Neural cell (in vitro differentiated cells): ENCODE data around the gene NOL7. TPM values are rescaled to one million over a fixed set of nuclear protein-coding genes. Genes with fewer than 3 reads are reported as not detected.

Experiments used
- H2AFZ ChIP-seq: fragments of 200-600, 300-800 bp; sonication (generic), shearing (Covaris generic); 2 replicates; pipeline ENCODE4 v1.6.0; 2014; ENCODE audit warnings: low read depth, mild to moderate bottlenecking, antibody characterized with exemption, low read length, moderate library complexity
- H3F3A ChIP-seq: fragments of 200-600 bp; shearing (Covaris generic); 2 replicates; pipeline ENCODE4 v1.6.1; 2016; ENCODE audit warnings: mild to moderate bottlenecking, moderate library complexity, mixed read lengths, antibody characterized with exemption, low read length; ENCODE audit not compliant: insufficient read depth, poor library complexity, severe bottlenecking
- H3K27ac ChIP-seq: fragments of 200-600, 300-800 bp; sonication (generic), shearing (Covaris generic); 2 replicates; pipeline ENCODE4 v1.5.1; 2014; ENCODE audit warnings: mild to moderate bottlenecking, low read length, moderate library complexity
- H3K27me3 ChIP-seq: fragments of 300-800, 200-600 bp; sonication (generic), shearing (Covaris generic); 2 replicates; pipeline ENCODE4 v1.6.0; 2014; ENCODE audit warnings: mild to moderate bottlenecking, low read depth, low read length, moderate library complexity; ENCODE audit not compliant: insufficient read depth
- H3K36me3 ChIP-seq: fragments of 300-800, 200-600 bp; sonication (generic), shearing (Covaris generic); 2 replicates; pipeline ENCODE4 v1.5.1; 2014; ENCODE audit warnings: mild to moderate bottlenecking, antibody characterized with exemption, low read length, moderate library complexity; ENCODE audit not compliant: insufficient read depth
- H3K4me2 ChIP-seq: fragments of 300-800, 200-600 bp; sonication (generic), shearing (Covaris generic); 2 replicates; pipeline ENCODE4 v1.6.0; 2014; ENCODE audit warnings: mild to moderate bottlenecking, low read length
- H3K4me3 ChIP-seq: fragments of 300-800, 200-600 bp; sonication (generic), shearing (Covaris generic); 2 replicates; pipeline ENCODE4 v1.5.1; 2014; ENCODE audit warnings: mild to moderate bottlenecking, low read length, moderate library complexity
- H3K79me2 ChIP-seq: fragments of 200-600 bp; shearing (Covaris generic); replicated peaks from 2 replicates; pipeline ENCODE4 v1.6.0; 2014; ENCODE audit warnings: mild to moderate bottlenecking, low read length, moderate library complexity; ENCODE audit not compliant: insufficient read depth
- H3K9ac ChIP-seq: fragments of 300-800, 200-600 bp; sonication (generic), shearing (Covaris generic); 2 replicates; pipeline ENCODE4 v1.6.1; 2016; ENCODE audit warnings: mild to moderate bottlenecking, low read length, mixed read lengths
- H3K9me2 ChIP-seq: fragments of 200-600 bp; shearing (Covaris generic); 2 replicates; pipeline ENCODE4 v1.6.1; 2016; ENCODE audit warnings: mild to moderate bottlenecking, low read length, mixed read lengths; ENCODE audit not compliant: insufficient read depth
- H3K9me3 ChIP-seq: fragments of 200-600, 300-800 bp; sonication (generic), shearing (Covaris generic); 2 replicates; pipeline ENCODE4 v1.6.1; 2016; ENCODE audit warnings: mild to moderate bottlenecking, mixed run types, low read length, moderate library complexity, mixed read lengths
- H4K20me1 ChIP-seq: fragments of 200-600 bp; shearing (Covaris generic); 2 replicates; pipeline ENCODE4 v1.6.1; 2016; ENCODE audit warnings: mild to moderate bottlenecking, mixed run types; ENCODE audit not compliant: insufficient read depth
- CTCF ChIP-seq: fragments of 450-650 bp; IDR thresholded peaks from 2 replicates; pipeline ENCODE4 v1.5.1; 2014; ENCODE audit warnings: antibody characterized with exemption, mild to moderate bottlenecking, moderate library complexity; ENCODE audit not compliant: poor library complexity, severe bottlenecking
- EP300 ChIP-seq: fragments of 450-650 bp; conservative IDR thresholded peaks from 2 replicates; pipeline ENCODE4 v1.6.1; 2014; ENCODE audit warnings: antibody characterized with exemption, mild to moderate bottlenecking, moderate library complexity; ENCODE audit not compliant: poor library complexity, severe bottlenecking
- EZH2 ChIP-seq: fragments of 200-600, 300-800 bp; shearing (Covaris generic), sonication (generic); IDR thresholded peaks from 2 replicates; pipeline ENCODE4 v1.6.1; 2014; ENCODE audit warnings: antibody characterized with exemption, low read length, borderline replicate concordance, mild to moderate bottlenecking; ENCODE audit not compliant: insufficient read depth, poor library complexity, severe bottlenecking
- MXI1 ChIP-seq: fragments of 450-650 bp; conservative IDR thresholded peaks from 2 replicates; pipeline ENCODE4 v1.6.1; 2014; ENCODE audit warnings: antibody characterized with exemption, mild to moderate bottlenecking; ENCODE audit not compliant: poor library complexity, severe bottlenecking
- POLR2AphosphoS5 ChIP-seq: IDR thresholded peaks from 2 replicates; pipeline ENCODE4 v1.6.1; 2012
- RAD21 ChIP-seq: fragments of 450-650 bp; conservative IDR thresholded peaks from 2 replicates; pipeline ENCODE4 v1.6.1; 2014; ENCODE audit warnings: antibody characterized with exemption, mild to moderate bottlenecking, moderate library complexity
- REST ChIP-seq: IDR thresholded peaks from 2 replicates; pipeline ENCODE4 v1.6.1; 2012; ENCODE audit warnings: borderline replicate concordance
- SMC3 ChIP-seq: fragments of 450-650 bp; conservative IDR thresholded peaks from 2 replicates; pipeline ENCODE4 v1.6.1; 2014; ENCODE audit warnings: antibody characterized with exemption, mild to moderate bottlenecking, moderate library complexity; ENCODE audit not compliant: poor library complexity
- TAF1 ChIP-seq: IDR thresholded peaks from 2 replicates; pipeline ENCODE4 v1.6.1; 2012; ENCODE audit warnings: low read depth
- polyA plus RNA-seq: library from polyadenylated mRNA; depleted of rRNA; stranded (reverse); fragments of >200 nt; gene quantifications from 2 replicates; pipeline ENCODE4 v1.2.3, GENCODE V29; 2014

Gene NOL7
- polyA plus RNA-seq, 1 donor from 2014 or later, result 117 TPM

DNA sequence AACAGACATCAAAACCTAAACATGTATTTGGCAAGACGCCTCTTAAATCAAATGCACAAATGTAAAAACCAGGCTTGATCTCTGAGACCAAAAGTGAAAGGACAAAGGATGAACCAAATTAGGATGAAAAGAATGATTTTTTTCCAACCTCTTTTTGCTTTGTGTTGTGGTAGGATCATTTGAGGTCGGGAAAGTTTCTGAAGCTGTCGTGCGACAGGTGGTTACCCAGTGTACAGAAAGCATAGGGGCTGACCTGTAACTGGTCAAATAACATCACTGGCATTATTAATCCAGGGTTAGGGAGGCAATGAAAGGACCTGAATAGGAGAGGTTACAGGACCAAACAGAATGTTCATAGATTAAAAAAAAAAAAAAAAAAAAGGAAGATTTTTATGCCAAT is 18.1 kb upstream of the NOL7 start (continued):
- no peak for TF ChIP-seq EP300
- TF ChIP-seq SMC3, result no peak
- no peak for TF ChIP-seq POLR2AphosphoS5

DNA sequence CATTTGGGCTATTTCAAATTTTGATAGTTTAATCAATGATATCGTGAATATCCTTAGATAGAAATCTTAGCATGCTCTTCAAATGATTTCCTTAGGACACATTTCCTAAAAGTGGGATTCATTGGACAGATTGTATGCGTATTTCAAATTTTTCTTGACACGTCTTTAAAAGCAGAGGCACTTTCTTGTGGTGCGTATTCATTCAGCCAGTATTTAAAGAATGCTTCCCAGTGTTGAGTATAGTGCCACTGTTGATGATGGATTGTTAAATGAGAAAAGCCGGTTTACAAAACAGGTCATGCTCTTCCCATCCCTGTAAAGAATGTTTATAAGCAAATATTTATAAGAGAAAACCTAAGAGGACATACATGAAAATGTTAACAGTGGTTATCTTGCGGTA is 15.1 kb upstream of the NOL7 start:
- Histone ChIP-seq H3K27ac (no peak overlapping the region), H3K9me2 (no peaks in the 10 kb centered on the region), H3K9ac (no peak overlapping the region), H3K4me2 (no peak overlapping the region), H3K4me3 (no peak overlapping the region), H3K36me3 (no peaks in the 10 kb centered on the region), H2AFZ (no peak overlapping the region), H4K20me1 (no peaks in the 10 kb centered on the region), H3F3A (no peaks in the 10 kb centered on the region), H3K9me3 (no peaks in the 10 kb centered on the region), H3K79me2 (no peaks in the 10 kb centered on the region), H3K27me3 (no peaks in the 10 kb centered on the region)
- no peak for TF ChIP-seq CTCF
- TF ChIP-seq REST, result no peak
- no peak for TF ChIP-seq EP300
- no peak for TF ChIP-seq RAD21
- TF ChIP-seq SMC3, result no peak
- TF ChIP-seq POLR2AphosphoS5, result no peak
- TF ChIP-seq EZH2, result no peak
- no peak for TF ChIP-seq MXI1
- TF ChIP-seq TAF1, result no peak

- Histone ChIP-seq H3K4me2 (no peak overlapping the region), H3K27ac (no peak overlapping the region), H3K79me2 (no peaks in the 10 kb centered on the region), H4K20me1 (no peaks in the 10 kb centered on the region), H3K9me2 (no peaks in the 10 kb centered on the region), H3K9me3 (no peaks in the 10 kb centered on the region), H3F3A (no peaks in the 10 kb centered on the region), H3K9ac (no peak overlapping the region), H3K4me3 (no peak overlapping the region), H2AFZ (no peak overlapping the region), H3K27me3 (no peaks in the 10 kb centered on the region), H3K36me3 (no peaks in the 10 kb centered on the region)
- no peak for TF ChIP-seq EZH2
- no peak for TF ChIP-seq TAF1
- no peak for TF ChIP-seq RAD21
- no peak for TF ChIP-seq EP300
- no peak for TF ChIP-seq MXI1
- TF ChIP-seq SMC3, result no peak
- TF ChIP-seq CTCF, result no peak
- TF ChIP-seq POLR2AphosphoS5, result no peak
- TF ChIP-seq REST, result no peak
These were observed 11.0 kb upstream of the NOL7 start for GRCh38 chr6:13604135-13604534.
